Stimulated activated CD4-positive, alpha-beta T cell treated with anti-CD3 and anti-CD28 coated beads, Interleukin-2, amount 100 ng/mL, for 24 hours (primary cell): Measurements from ENCODE around the gene PCGF2.
"Not testable (repeated sequence)": the region's sequence is repeated elsewhere in the genome, so short reads cannot be mapped to it uniquely, and the experiment has no call there.

Experiments
- DNase-seq, 2 donors: peaks; one replicate each; pipeline ENCODE4 v3.0.0-alpha.2; 2020

The PCGF2 gene

DNA sequence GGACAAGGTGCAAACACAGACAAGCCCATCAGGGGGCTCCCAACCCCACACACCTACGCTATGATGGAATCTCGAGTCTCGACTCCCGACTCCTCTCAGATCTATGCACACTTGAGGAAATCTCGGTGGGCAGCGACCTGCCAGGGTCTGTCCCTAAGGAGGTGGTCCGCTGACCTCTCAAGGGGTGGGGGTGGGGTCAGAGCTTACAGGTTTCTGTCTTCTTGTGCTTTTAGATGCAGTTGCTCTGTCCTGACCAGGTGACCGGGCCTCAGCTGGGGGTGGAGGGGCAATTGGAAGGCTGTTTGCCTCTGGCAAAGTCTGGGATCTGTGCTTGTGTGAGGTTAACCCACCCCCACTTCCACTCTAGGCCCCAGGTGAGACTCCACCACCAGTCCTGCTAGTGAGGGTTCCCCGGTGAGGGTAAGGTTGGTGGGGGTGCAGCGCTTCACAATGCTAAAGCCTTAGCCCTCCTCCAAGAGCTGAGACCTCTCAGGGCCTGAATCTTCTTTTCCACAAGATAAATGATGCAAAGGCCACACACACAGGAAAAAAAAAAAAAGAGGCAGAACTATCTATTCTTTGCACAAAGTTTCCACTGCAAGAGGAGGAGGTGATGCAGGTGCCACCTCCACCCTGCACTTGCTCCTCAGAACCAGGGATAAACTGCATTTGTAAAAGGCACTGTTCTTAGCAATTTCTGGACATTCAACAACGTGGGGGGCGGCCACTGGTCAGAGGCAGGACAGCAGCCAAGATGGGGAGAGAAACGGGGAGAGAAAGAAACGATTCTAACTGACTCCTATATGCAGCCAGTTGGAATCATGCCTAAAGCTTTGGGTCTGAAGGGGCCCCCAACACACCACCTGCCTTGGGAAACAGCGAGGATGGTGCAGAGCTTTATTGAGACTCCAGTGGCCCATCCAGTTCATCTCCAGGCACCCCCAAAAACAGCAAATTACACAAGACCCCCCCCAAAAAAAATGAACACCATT lies 13.9 kb downstream of the PCGF2 start:
- peak in 1 of 2 donors; percentile 34 for DNase-seq

DNA sequence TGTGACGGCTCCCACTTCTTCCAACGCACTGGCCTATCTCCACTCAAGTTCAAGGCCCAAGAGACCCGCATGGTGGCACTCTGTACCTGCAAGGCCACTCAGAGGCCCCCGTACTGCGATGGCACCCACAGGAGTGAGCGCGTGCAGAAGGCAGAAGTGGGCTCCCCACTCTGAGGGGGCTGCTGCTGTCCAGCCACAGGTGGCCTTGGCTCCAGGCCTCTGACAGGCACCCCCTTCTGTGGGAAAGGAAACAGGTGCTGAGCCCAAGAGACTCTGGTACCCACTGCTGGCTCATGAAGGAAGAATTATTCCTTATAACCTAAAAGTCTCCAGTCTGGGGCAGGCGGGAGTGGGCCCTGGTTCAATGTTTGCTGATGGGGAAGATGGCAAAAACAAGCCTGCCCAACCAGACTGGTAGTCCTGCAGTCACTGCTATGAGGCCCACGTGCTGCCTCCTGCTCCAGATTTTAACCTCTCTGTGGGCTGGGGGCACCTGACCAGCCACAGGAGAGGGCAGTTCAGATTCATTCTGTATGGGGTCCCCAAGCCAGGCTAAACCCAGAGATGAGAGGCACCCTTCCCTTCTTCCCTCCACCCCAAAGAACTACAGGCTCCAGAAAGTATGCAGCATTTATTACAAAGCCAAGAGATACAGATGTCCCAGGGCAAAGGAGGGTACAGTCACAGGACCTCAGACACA lies 14.7 kb downstream of the PCGF2 start:
- DNase-seq = no peak

DNA sequence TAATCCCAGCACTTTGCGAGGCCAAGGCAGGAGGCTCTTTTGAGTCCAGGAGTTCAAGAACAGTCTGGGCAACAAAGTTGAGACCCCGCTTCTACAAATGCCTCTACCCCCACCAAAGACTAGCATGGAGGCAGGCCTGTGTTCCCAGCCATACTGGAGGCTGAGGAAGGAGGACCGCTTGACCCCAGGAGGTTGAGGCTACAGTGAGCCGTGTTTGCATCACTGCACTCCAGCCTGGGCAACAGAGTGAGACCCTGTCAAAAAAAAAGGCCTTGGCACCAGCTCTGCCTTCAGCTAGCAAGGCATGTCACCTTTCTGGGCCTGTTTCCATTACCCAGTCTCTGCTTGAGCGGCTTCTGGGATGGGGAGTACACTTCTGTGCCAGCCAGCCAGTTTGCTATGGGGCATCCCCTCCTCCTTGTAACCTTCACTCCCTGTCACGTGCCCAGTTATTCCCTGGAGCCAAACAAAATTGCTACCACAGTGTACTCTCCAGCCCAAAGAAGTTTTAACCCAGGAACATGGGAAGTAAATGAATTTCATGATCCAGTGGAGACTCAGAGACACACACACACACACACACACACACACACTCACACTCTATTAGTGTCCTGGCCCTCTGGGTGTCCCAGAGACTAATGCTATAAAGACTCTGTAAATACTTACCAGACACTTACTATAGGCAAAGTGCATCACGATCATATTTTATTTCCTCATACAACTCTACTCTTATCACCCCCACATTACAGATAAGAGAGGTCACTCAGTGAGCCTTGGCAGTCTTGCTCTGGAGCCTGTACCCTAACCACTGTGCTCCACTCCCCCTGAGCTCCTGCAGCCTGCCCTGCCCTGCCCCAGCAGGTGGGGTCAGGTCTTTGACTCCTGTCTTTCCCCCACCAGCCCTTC lies 15.5 kb downstream of the PCGF2 start:
- DNase-seq = no peak

DNA sequence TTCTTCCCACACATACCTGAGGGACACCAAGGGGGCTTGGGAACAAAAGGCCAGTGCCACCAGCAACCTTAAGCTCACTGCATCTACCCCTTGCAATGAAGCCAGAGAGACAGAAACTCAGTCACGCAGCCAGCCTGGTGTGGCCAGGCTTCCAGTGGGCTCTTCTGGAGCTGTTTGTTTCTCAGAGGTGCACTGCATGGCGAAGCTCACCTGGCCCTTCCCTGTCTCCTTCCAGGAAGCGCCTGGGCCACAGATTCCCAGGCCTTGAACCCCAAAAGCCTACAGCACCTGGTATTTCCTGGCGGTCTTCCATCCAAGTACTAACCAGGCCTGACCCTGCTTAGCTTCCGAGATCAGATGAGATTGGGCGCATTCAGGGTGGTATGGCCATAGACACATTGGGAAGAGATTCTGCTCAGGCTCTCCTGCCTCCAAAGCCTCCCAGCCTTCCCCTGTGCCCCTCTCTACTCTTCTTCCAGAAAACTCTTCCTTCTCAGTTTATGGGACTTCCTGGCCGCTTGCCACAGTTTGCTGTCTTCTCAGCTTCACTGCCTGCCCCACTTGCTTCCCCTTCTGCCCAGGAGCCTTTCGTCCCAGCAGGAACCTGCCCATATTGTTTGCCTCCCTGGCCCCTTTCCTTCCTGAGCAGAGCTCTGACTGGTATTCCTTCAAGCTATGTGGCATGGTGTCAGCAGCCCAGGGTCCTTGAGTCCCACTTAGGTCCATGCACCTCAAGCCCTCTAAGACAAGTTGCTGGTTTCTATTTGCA lies 16.4 kb downstream of the PCGF2 start:
- no peak for DNase-seq

DNA sequence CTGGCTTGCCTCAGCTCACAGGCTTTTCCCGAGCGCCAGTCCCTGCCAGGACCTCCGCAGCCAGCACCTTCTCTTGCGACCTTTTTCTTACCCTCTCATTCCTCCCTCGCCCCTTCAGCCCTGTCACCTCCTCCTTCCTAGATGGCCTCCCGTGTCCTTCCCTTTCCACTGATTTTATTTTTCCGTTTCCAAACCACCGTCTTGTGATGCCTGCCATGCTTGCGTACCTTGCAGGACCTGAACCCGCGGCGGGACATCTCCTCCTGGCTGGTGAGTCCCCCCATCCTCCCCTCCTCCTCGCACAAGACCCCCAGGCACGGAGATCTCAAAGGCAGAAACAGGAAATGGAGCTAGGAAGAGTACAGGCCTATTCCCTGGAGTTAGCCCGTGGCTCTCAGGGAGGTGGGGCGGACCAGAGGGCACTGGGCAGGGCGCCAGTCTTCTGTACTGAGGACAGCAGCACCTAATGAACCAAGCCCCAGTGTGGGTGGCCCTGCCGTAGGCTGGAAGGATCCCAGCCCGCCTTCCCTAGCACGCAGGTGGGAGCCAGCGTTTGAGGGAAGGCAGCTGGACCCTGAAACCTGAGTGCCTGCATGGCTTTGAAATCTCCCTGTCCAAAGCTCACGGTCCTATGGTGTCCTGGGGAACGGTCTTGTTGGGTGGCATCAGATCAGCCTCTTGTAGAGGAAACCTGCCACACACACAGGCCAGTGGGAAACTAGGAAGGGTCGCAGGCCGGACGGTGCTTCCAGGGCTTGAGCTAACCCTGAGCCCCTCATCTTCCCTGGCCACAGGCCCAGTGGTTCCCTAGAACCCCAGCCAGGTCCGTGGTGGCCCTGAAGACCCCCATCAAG lies 17.4 kb downstream of the PCGF2 start:
- DNase-seq = peak in 1 of 2 donors; percentile 43

DNA sequence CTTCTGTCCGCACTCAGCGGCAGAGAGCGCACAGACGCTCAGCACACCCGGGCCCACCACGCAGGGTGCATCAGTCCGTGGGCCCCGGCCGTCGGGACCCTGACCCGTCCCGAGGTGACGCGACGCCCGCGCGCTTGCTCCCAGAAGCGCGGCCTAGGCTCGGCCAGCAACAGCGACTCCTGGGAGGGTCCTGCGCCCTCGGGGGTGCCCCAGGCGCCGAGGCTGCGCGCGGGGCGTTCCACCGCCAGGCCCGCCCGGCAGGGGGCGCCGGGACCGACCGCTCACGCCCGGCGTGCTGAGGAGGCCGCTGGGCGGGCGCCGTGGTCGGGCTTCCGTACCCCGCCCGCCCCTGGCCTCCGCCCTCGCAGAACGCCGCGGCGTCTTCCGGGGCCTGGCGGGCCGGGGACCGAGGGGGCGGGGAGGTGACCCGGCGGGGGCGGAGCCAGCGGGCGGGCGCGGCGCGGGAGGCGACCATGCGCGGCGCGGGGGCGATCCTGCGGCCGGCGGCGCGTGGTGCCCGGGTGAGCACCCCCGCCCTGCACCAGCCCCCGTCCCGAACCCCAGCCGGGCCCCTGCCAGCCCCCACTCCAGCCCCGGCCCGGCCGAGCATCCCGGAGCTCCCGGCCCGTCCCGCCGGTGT lies 18.1 kb downstream of the PCGF2 start, which contains the start of gene CISD3:
Gene CISD3 (plus strand): TSS at position 456 of the 640 bp plus-strand sequence. CDS start 18 bp downstream, at position 474.
- DNase-seq = peak; percentile 82 to 90

DNA sequence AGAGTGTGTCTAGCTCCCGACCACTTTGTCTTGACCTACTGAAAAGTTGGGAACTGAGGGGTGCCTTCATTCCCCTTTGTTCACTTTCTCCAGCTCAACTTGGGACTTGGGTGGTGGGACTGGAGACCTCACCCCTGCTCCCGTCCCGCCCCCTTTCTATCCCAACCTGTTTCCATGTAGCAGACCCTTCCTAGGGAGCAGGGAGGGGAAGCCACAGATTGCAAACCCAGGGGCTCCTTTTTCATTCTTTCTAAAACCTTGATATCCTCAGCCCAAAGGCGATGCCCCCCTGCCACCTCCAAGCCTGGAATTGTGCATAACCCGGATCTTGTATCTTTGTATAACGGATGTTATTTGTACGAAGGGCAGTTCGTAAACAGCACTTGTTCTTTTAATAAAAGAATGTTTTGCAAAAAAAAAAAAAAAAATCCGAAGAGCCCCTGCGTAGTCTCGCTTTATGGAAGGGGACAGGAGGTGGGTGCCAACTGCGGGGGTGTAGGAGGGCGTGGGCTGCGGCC lies 18.7 kb downstream of the PCGF2 start:
- no peak for DNase-seq

DNA sequence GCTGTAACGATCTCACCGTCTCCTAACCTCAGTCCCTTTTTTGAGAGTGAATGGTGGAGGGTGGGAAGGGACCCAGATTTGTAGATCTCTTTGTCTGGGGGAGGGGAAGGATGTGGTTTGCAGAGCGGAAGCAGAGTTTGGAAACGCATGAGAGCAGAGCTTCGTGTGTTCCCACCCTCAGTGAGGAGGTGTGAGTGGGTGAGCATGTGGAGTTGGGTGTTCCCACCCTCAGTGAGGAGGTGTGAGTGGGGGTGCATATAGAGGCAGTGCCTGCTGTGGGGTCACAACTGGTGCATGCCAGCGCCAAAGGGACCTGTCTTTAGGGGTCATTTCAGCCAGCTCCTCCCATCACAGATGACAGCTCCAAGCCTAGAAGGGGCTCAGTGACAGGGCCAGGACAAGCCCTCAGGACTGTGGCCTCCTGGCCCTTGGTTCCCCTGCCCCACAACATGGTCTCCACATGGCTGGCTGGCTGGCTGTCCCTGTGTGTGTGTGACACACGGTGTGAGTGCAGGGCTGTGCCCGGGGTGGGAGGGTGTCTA lies 19.8 kb downstream of the PCGF2 start:
- peak; percentile 49 to 60 for DNase-seq

DNA sequence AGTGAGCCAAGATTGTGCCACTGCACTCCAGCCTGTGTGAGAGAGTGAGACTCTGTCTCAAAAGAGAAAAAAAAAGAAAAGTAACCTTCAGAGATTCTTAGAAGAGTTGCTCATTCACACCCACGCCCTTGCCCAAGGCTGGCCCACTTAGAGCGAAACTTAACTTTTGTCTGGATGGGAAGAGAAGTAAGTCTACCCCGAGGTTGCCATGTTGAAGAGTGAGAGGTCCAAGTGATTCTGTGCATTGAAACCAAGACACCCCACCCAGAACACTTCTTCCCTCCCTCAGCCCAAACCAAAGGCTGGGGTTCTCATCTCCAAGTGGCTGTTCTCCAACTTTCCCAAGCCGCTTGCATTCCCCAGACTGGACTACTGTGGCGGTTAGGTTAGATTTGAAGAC lies 20.4 kb downstream of the PCGF2 start:
- peak; percentile 78 to 79 for DNase-seq

DNA sequence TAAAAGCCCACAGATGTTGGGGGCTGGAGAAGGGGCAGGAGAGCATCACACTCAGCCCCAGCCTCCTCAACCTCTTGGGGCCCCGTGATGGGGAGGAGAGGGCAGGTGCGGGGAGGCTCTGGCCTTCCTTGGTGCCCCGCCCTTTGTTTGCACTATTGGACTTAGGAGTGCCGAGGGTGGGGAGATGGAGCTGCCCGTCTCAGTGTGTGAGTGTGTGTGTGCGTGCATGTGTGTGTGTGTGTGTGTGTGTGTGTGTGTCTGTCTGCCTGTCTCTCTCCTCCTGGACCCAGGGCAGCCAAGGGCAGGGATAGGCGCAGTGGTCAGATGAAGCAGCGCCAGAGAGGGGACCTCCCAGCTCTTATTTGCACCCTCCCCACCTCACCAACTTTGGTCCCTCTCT lies 22.0 kb downstream of the PCGF2 start:
- not testable (repeated sequence) for DNase-seq

DNA sequence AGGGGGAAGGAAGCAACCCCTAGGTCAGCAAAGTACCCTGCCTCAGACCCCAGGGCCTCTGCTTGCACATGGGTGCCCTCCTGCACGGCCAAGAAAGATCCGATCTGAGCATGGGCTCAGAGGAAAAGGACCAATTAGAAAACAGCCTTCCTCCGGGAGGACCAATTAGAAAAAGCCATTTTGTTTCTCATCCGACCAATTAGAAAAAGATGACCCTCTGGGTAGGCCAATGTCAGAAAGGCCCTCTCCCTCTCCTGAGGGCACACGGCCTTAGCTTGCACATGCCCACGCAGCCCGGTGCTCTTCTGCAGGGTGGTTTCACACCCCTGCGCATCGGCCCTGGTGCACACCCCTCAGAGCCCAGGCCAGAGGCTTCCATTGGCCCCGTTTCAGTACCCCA lies 23.1 kb downstream of the PCGF2 start:
- DNase-seq = no peak

DNA sequence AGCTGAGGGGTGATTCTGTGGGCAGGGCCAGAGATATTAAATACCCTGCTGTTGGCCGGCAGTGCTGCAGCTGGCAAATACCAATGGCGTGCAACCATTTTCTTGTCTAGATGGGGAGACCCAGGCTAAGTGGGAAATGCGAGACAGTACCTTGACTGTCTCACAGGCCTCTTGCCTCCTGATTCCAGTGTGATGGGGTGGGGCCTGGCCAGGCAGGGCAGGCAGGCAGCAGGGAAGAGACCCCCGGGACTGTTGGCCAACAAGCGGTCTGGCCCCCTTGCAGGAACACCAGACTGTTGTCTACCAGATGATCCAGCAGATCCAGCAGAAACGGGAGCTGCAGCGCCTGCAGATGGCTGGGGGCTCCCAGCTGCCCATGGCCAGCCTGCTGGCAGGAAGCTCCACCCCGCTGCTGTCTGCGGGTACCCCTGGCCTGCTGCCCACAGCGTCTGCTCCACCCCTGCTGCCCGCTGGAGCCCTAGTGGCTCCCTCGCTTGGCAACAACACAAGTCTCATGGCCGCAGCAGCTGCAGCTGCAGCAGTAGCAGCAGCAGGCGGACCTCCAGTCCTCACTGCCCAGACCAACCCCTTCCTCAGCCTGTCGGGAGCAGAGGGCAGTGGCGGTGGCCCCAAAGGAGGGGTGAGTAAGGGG lies 23.7 kb downstream of the PCGF2 start:
- no peak for DNase-seq

DNA sequence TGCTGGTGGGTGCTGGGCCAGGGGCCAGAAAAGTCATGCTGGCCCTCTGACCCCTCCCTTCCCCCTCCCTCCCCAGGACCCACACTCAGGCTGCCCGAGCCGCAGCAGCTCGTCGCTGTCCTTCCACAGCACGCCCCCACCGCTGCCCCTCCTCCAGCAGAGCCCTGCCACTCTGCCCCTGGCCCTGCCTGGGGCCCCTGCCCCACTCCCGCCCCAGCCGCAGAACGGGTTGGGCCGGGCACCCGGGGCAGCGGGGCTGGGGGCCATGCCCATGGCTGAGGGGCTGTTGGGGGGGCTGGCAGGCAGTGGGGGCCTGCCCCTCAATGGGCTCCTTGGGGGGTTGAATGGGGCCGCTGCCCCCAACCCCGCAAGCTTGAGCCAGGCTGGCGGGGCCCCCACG lies 26.3 kb downstream of the PCGF2 start:
- DNase-seq = no peak

DNA sequence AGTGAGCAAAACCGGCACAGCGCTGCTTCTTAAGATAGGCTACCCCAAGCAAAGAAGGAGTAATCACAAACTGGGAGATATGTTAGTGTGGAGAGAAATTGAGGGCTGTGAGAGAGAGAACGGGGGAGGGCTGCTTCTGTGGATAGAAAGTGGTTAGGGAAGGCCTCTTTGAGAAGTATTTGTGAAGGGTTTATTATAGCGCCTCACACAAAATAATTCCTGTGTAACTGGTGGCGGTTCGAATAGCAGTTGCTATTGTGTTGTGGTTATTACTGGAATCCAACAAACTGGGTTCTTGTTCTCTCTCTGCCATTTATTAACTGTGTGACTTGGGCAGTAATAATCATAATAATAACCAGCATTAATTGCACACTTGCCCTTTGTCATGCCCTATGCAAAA lies 27.2 kb downstream of the PCGF2 start:
- no peak for DNase-seq

DNA sequence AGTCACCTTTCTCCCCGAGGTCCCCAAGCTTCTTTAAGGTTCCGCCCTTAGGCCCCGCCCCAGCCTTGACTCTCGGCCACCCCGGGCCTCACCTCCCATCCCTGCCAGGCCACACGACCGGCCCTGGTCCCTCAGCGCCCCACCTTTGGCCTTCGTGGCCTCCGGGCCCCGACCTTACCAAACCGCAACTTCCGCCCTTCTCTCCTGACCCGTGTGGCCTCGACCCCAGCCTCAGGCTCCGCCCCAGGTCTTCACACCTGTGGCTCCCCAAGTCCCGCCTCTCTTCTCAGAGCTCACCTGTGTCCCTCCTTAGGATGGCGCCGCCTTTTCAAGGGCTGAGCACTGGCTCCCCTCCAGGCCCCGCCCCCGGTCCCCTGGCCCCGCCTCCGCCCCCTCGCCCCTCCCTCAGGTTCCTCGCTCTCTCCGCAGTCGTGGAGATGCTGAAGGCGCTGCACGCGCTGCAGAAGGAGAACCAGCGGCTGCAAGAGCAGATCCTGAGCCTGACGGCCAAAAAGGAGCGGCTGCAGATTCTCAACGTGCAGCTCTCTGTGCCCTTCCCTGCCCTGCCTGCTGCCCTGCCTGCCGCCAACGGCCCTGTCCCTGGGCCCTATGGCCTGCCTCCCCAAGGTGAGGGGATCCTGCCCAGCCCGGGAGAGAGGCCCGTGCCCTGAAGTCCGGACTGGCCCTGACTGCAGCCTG lies 28.0 kb downstream of the PCGF2 start:
- no peak for DNase-seq

DNA sequence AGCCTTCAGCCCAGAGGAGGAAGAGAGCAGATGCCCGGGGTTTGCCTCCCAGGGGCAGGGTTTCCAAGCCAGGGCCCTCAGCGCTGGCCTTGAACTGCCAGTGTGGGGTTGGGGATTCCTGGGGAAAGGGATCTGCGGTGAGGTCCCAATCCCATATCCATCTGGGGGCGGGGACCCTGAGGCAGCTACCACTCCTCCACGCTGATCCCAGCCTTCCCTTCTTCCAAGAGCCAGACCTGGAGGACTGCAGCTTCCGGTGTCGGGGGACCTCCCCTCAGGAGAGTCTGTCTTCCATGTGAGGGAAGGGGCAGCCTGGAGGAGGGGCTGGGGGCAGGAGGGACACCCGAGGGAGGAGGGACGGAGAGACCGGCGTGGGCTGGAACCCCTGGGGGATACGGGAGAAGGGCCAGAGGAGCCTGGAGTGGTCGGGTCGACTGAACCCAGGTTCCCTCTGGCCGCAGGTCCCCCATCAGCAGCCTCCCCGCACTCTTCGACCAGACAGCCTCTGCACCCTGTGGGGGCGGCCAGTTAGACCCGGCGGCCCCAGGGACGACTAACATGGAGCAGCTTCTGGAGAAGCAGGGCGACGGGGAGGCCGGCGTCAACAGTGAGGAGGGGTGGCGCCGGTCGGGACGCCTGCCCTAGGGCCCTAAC lies 28.7 kb downstream of the PCGF2 start:
- DNase-seq = no peak

DNA sequence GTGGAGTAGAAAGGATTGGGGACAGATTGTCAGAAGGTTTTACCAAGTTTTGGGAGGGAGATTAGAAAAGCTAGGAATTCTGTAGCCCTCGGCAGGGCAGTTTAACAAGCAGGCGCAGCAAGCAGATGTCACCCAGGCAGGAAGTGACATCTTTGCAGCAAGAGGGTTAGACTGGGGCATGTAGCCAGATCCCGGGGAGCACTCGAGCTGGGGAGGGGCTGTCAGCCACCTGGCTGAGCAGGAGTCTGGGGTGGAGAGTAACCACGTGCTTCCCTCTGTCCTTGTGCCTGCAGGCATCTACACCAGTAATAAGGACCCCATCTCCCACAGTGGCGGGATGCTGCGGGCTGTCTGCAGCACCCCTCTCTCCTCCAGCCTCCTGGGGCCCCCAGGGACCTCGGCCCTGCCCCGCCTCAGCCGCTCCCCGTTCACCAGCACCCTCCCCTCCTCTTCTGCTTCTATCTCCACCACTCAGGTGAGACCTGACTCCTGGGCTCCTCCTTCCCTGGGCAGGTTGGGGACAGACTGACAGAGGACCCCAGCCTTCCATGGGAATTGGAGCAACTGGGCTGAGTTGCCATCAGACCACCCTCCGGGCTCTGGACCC lies 30.9 kb downstream of the PCGF2 start:
- no peak for DNase-seq
